ENCODE measurements around the gene GPR32.

GPR32 gene

GRCh38 chr19:50784710-50785109, 14.4 kb downstream of the GPR32 start:
- no peak for DNase-seq

GRCh38 chr19:50785329-50785728, 15.1 kb downstream of the GPR32 start:
- no peak for DNase-seq

GRCh38 chr19:50790396-50790795, 20.1 kb downstream of the GPR32 start, which contains the start of gene ACP4:
Gene ACP4, plus strand, starts transcription at chr19:50790415. Its CDS starts 0 bp downstream, at chr19:50790415.
- no peak for DNase-seq

GRCh38 chr19:50790922-50791467, 20.7 kb downstream of the GPR32 start:
- DNase-seq: no peak

GRCh38 chr19:50791594-50792271, 21.5 kb downstream of the GPR32 start:
- DNase-seq: no peak

GRCh38 chr19:50792272-50793250, 22.3 kb downstream of the GPR32 start:
- no peak for DNase-seq

DNA sequence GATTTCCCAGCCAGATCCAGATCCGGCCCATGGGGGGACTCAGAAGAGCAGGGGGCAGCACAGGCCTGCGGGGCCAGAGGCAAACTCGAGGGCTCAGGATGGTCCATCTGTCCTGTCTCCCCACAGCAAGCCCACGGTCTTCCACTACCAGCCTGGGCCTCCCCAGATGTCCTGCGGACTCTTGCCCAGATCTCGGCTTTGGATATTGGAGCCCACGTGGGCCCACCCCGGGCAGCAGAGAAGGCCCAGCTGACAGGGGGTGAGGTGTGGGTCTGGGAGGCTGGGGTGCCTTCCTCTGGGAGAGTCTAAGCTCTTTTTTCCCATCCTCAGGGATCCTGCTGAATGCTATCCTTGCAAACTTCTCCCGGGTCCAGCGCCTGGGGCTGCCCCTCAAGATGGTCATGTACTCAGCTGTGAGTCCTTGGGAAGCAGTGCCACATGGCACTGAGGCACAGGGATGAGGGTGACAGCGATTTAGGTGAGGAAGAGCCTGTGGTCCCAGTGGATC, 23.3 kb downstream of the GPR32 start:
- no peak for DNase-seq

- DNase-seq: peak; percentile 34
Measured at GRCh38 chr19:50794074-50794875, 24.0 kb downstream of the GPR32 start.

DNA sequence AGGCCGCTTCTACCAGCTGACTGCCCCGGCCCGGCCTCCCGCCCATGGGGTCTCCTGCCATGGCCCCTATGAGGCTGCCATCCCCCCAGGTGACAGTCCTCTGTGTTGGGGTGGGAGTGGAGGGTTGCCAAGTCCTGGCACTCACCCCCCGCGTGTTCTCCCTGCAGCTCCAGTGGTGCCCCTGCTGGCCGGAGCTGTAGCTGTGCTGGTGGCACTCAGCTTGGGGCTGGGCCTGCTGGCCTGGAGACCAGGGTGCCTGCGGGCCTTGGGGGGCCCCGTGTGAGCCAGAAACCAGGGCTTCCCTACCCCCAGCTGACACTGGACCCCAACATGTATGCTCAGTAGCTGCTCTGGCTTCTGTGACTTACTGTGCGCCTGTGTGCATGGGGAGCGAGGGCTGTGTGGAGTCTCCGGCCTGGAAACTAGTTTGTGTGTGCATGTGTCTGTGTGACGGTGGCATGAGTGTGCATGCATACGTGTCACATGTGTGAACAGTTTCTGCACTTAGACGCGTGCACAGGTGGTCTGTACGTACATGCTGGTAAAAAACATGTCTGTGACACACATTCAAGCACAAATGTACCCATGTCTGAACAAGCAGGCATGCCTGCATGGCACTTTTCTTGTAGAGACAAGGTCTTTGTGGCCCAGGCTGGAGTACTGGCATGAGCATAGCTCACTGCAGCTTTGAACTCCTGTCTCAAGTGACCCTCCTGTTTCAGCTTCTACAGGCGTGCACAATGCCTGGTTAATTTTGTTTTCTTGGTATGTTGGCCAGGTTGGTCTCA, 24.8 kb downstream of the GPR32 start:
- DNase-seq: no peak

GRCh38 chr19:50795664-50796073, 25.4 kb downstream of the GPR32 start:
- no peak for DNase-seq

GRCh38 chr19:50796128-50796633, 25.9 kb downstream of the GPR32 start:
- DNase-seq: no peak

DNA sequence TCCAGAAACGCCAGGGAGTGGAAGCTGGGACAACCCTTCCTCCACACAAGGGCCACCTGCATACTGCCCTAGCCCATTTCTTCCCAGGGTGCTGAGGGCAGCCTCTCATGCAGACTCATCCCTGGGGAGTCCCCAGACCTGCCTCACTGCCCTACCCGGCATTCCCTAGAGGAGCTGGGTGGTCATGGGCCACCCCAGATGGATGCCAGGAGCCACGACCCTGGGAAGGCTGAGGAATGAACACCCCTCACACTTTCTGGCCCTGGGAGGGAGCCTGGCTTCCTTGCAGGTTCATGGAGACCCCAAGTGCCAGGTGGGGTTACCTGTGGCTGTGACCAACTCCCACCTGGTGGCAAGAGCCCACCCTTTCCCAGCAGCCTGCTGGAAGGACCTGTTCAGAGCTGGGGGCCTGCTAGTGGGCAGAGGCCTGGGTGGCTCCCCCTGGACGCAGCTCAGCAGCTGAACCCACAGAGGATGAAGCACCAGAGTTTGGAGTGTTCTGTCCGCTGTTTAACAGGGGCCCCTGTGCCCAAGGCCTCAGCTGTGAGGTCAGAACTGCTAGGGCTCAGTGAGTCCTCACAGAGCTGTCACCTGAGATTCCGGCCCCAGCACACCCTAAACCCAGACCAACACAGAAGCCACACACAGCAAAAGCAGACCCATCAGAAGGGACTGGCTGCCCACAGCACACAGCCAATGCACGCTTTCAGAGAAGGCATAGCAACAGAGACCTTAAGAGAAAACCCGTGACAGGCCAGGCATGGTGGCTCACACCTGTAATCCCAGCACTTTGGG, 26.6 kb downstream of the GPR32 start:
- no peak for DNase-seq

DNA sequence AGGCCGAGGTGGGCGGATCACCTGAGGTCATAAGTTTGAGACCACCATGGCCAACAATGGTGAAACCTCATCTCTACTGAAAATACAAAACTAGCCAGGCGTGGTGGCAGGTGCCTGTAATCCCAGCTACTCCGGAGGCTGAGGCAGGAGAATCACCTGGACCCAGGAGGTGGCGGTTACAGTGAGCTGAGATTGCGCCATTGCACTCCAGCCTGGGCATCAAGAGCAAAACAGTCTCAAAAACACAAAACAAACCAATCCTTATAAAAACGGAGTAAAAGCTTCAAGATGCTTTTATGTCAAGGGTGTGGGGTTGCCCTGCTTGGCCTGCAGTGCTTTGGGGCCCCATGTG, 27.1 kb downstream of the GPR32 start:
- no peak for DNase-seq

DNA sequence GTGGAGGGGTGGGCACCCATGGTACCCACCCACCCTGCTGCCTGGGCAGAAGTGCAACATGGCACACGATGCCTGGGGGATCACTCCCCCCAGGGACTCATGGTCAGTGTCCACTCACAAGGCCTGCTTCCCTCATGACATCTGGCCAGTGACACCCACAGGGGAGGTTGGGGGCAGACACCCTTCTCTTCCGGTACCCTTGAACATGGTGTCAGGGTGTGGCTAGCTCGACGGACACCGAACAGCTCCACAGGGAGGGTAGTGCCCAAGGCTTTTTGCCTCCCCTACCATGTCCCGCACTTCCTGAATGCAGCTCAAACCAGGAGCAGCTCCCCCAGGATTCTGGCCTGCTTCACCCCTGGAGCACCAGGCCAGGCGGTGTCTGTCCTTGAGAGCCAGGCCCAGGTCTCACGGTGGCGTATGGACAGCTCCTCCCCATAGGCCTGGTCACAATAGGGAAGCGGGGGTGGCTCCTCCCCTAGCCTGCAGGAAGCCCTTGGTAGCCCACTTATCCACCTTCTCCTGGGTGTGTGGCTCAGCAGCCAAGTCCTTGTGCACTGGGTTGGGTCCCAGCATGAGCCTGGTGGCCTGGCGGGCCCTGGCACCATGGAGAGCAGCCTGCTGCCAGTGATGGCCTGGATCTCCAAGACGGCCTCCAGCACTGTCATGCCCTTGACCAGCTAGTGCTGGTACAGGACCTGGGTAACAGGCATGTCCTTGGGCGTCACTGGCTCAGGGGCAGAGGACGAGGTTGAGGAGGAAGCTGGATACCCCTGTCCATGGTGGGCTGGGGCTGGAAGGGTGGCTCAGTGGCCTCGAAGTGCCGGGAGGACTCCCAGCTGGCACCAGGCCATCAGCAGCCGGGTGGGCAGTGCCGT, 27.8 kb downstream of the GPR32 start:
- no peak for DNase-seq

- DNase-seq: no peak
Measured at GRCh38 chr19:50798659-50799546, 28.6 kb downstream of the GPR32 start.

DNA sequence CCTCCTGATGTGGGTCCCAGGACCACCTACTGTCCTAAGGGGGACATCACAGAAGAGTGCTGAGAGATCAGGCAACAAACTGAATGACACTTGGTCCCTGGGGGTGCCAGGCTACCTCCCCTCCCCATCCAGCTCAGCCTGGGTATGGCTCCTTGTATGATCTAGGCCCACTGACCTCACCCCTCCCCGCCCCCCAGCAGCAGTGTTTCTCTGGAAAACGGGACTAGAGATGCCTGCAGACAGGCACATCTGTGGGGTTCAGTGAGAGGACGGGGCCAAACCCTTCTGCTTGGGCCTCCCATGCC, 29.2 kb downstream of the GPR32 start:
- no peak for DNase-seq

- no peak for DNase-seq
Measured at GRCh38 chr19:50801107-50801506, 30.8 kb downstream of the GPR32 start.

DNA sequence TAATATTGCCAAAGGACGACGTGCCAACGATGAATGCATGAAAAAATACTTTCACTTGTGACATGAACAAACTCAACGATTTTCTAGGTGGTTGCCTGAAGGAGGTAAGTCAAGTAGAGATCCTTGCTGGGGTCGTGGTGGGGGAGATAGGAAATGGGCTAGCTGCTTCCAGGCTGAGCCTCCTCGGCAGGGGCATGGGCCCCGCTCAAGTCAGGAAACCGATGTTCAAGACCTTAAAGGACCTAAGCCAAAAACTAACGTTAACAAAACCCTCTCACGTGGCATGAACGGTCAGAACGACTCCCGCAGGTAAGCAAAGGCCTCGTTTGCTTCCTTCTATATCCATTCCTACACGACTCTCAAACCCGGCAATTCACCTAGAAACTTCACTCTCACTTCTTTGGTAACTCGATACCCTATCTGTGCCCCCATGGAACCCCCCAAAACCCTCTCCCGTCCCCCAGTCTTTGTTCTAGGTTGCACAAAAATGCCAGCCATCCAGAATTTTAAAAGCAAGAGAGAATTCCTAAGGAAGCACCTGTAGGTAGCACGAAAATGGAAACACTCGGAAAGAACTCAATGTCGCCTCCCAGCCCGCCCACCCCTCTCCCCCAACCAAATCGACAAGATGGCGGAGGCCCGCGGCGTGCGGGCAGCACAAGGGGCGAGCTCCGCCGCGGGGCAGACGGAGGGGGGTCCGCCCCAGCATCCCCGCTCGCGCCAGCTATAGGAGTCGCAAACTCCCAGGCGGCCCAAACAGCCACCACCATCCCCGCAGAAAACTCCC, 33.6 kb downstream of the GPR32 start:
- DNase-seq: no peak
